Endothelial cell of umbilical vein (primary cell): ENCODE measurements around the gene OR10C1. TPM values are rescaled to one million over a fixed set of nuclear protein-coding genes. Genes with fewer than 3 reads are reported as not detected.

Experiments used
- BruUV-seq: library from RNA; stranded (reverse); fragments of 400-500 nt; replicated peaks from 2 replicates; lab custom pipeline; 2021; lab: Mats Ljungman, UMichigan
- CTCF ChIA-PET: fragments of 300-600, 350-600 bp; sonication (Branson Sonifier 250); formaldehyde crosslinking; loops from one replicate; lab custom pipeline; 2021; ENCODE audit warnings: antibody characterized with exemption, inconsistent platforms; lab: Charles Lee
- POLR2A ChIA-PET: fragments of 300-600, 350-600 bp; sonication (Branson Sonifier 250); formaldehyde crosslinking; loops from one replicate; lab custom pipeline; 2021; ENCODE audit warnings: antibody characterized with exemption, inconsistent platforms; lab: Charles Lee
- DNase-seq: peaks from one replicate; pipeline ENCODE4 v3.0.0-alpha.2; 2011; ENCODE audit warnings: low read depth, low spot score
- FAIRE-seq: peaks from 2 replicates; lab custom pipeline; 2011; peaks lifted over from hg19 to GRCh38; lab: Jason Lieb, UNC
- H2AFZ ChIP-seq: 2 replicates; pipeline ENCODE4 v1.6.0; 2012; ENCODE audit warnings: low read depth, low read length, control low read depth, inconsistent platforms
- H3K27ac ChIP-seq: 2 replicates; pipeline ENCODE4 v1.5.1; 2011; ENCODE audit warnings: low read depth, mild to moderate bottlenecking, control low read depth, low read length, moderate library complexity; ENCODE audit not compliant: insufficient read depth
- H3K27me3 ChIP-seq, 2 experiments: 2 replicates each; pipeline versions ENCODE4 v1.6.0 to v1.6.1; 2011; ENCODE audit warnings: low read length in 2 of 2, mixed read lengths in 1 of 2; ENCODE audit not compliant: control insufficient read depth in 2 of 2, insufficient read depth in 2 of 2
- H3K36me3 ChIP-seq, 2 experiments: 2 replicates in 1 of 2; 3 replicates in 1 of 2; pipeline ENCODE4 v1.5.1; 2011; ENCODE audit warnings: low read length in 2 of 2, mild to moderate bottlenecking in 1 of 2, moderate library complexity in 1 of 2; ENCODE audit not compliant: control insufficient read depth in 2 of 2, insufficient read depth in 2 of 2; ENCODE audit errors: extremely low read depth in 1 of 2
- H3K4me1 ChIP-seq: 3 replicates; pipeline ENCODE4 v1.5.1; 2011; ENCODE audit warnings: mild to moderate bottlenecking, low read length; ENCODE audit not compliant: control insufficient read depth, insufficient read depth; ENCODE audit errors: extremely low read depth
- H3K4me2 ChIP-seq: 2 replicates; pipeline ENCODE4 v1.6.1; 2011; ENCODE audit warnings: low read length, control low read depth, mixed read lengths; ENCODE audit not compliant: insufficient read depth
- H3K4me3 ChIP-seq, 3 experiments: fragments of 200-600 bp in 1 of 3; sonication (generic), shearing (Covaris generic) in 1 of 3; replicated peaks in 1 of 3; 2 replicates each; pipeline ENCODE4 v1.5.1; 2011 to 2016; ENCODE audit warnings: control low read depth in 3 of 3, low read length in 3 of 3, mild to moderate bottlenecking in 2 of 3, inconsistent platforms in 1 of 3, low read depth in 1 of 3, moderate library complexity in 1 of 3; ENCODE audit not compliant: insufficient read depth in 1 of 3
- H3K79me2 ChIP-seq: 2 replicates; pipeline ENCODE4 v1.6.0; 2012; ENCODE audit warnings: low read length, inconsistent platforms; ENCODE audit not compliant: control insufficient read depth, insufficient read depth
- H3K9ac ChIP-seq: replicated peaks from 2 replicates; pipeline ENCODE3; 2011; ENCODE audit warnings: low read length, control low read depth; ENCODE audit not compliant: insufficient read depth; ENCODE audit errors: extremely low read depth
- H3K9me1 ChIP-seq: replicated peaks from 3 replicates; pipeline ENCODE4 v1.6.0; 2011; ENCODE audit warnings: mild to moderate bottlenecking, low read length; ENCODE audit not compliant: control insufficient read depth, insufficient read depth; ENCODE audit errors: extremely low read depth
- H3K9me3 ChIP-seq: replicated peaks from 2 replicates; pipeline ENCODE4 v1.5.1; 2012; ENCODE audit warnings: low read length, inconsistent platforms; ENCODE audit not compliant: control insufficient read depth, insufficient read depth
- H4K20me1 ChIP-seq: replicated peaks from 2 replicates; pipeline ENCODE3; 2011; ENCODE audit warnings: mild to moderate bottlenecking, low read length; ENCODE audit not compliant: control insufficient read depth, insufficient read depth; ENCODE audit errors: extremely low read depth
- EZH2 ChIP-seq: IDR thresholded peaks from 2 replicates; pipeline ENCODE4 v1.6.1; 2012; ENCODE audit warnings: borderline replicate concordance, low read depth, mild to moderate bottlenecking, moderate library complexity, low read length, inconsistent platforms; ENCODE audit not compliant: severe bottlenecking
- FOS ChIP-seq: IDR thresholded peaks from 2 replicates; pipeline ENCODE4 v1.6.1; 2011; ENCODE audit warnings: mild to moderate bottlenecking, low read length, moderate library complexity, borderline replicate concordance; ENCODE audit not compliant: insufficient read depth
- GATA2 ChIP-seq: IDR thresholded peaks from 2 replicates; pipeline ENCODE4 v1.7.0; 2011; ENCODE audit warnings: low read depth, mild to moderate bottlenecking, moderate library complexity, mixed read lengths, low read length; ENCODE audit not compliant: insufficient read length, insufficient read depth
- JUN ChIP-seq: IDR thresholded peaks from 2 replicates; pipeline ENCODE4 v1.6.1; 2011; ENCODE audit warnings: borderline replicate concordance, low read depth; ENCODE audit not compliant: insufficient read length, insufficient read depth
- MYC ChIP-seq: IDR thresholded peaks from one replicate; pipeline ENCODE4 v1.6.1; 2011; ENCODE audit warnings: mild to moderate bottlenecking, low read depth, low read length
- POLR2A ChIP-seq: IDR thresholded peaks from 2 replicates; pipeline ENCODE4 v1.6.1; 2012; ENCODE audit warnings: low read depth, mild to moderate bottlenecking, control low read depth, low read length
- POLR2AphosphoS5 ChIP-seq: IDR thresholded peaks from 2 replicates; pipeline ENCODE4 v1.6.1; 2012; ENCODE audit warnings: low read depth, mild to moderate bottlenecking, control low read depth, low read length, moderate library complexity; ENCODE audit not compliant: insufficient read depth
- dilution Hi-C: fragments of 300-500 bp; cut with MboI; formaldehyde crosslinking; loops from one replicate; pipeline ENCODE4 v1.15.0; 2019; ENCODE audit warnings: low sequenced_read_pairs; ENCODE audit not compliant: extremely low pct_ligation_motif_present
- intact Hi-C: fragments of 100-400 bp; cut with micrococcal nuclease; formaldehyde crosslinking; loops from one replicate; pipeline ENCODE4 v1.10.0; 2022
- polyA plus RNA-seq, 4 experiments: library from polyadenylated mRNA; depleted of rRNA in 3 of 4; stranded (reverse) in 3 of 4; unstranded in 1 of 4; fragments of >200 nt; gene quantifications; 2 replicates each; pipeline versions ENCODE4 v1.2.1 to v1.2.3, GENCODE V29; 2011 to 2012; ENCODE audit warnings: missing spikeins in 1 of 4
- total RNA-seq: library from RNA; stranded (reverse); gene quantifications from 2 replicates; pipeline ENCODE4 v1.2.3, GENCODE V29; 2021
- TF ChIP-seq, protein P1 (sequence below): IDR thresholded peaks from 2 replicates; pipeline ENCODE4 v1.6.1; 2011; ENCODE audit not compliant: insufficient read depth, insufficient read length
- TF ChIP-seq, protein P2 (sequence below), 2 donors: IDR thresholded peaks; 1 replicate in 1 of 2; 2 replicates in 1 of 2; pipeline ENCODE4 v1.5.1; 2011; ENCODE audit warnings: low read length in 2 of 2, mild to moderate bottlenecking in 2 of 2, moderate library complexity in 2 of 2, control low read depth in 1 of 2, inconsistent platforms in 1 of 2, low read depth in 1 of 2; ENCODE audit not compliant: insufficient read depth in 1 of 2; ENCODE audit errors: extremely low read depth in 1 of 2

Gene OR10C1
- total and polyA plus RNA-seq, 2 donors (not counting 3 experiments of a cell fraction or from before 2014, with no cell fraction given) = not detected

DNA sequence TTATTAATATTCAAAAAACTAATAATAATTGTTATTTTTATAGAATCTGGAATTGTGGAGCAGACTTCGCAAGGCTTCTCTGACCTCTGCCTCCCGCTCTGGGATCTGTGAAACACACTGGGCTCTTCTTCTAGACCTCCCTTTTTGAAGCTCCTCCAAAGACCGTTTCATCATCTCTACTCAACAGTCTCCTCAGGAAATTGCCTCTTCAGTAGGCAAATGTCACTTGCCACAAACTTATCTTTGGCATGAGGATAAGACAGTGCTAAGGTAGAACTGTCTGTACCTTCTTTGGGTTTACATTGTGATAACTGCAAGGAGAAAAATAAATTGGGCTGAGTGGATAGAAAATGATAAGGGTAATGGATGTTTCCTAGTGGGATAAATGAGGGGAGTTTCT is 50.9 kb downstream of the OR10C1 start:
- Histone ChIP-seq H3K27ac (no peak overlapping the region), H3K4me3 (no peak overlapping the region), H3K9me3 (no peaks in the 10 kb centered on the region), H4K20me1 (no peaks in the 10 kb centered on the region), H2AFZ (no peak overlapping the region), H3K4me1 (no peaks in the 10 kb centered on the region), H3K36me3 (no peaks in the 10 kb centered on the region), H3K9me1 (no peaks in the 10 kb centered on the region), H3K4me2 (no peak overlapping the region), H3K79me2 (no peaks in the 10 kb centered on the region), H3K27me3 (no peaks in the 10 kb centered on the region), H3K9ac (no peak overlapping the region)
- DNase-seq (no peak), FAIRE-seq (no peak)
- BruUV-seq = no TSS peak
- TF ChIP-seq, protein P1, sequence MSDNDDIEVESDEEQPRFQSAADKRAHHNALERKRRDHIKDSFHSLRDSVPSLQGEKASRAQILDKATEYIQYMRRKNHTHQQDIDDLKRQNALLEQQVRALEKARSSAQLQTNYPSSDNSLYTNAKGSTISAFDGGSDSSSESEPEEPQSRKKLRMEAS = no peak
- TF ChIP-seq MYC (no peak), FOS (no peak), GATA2 (no peak), EZH2 (no peak), POLR2AphosphoS5 (no peak), POLR2A (no peak), JUN (no peak)
- TF ChIP-seq, protein P2, sequence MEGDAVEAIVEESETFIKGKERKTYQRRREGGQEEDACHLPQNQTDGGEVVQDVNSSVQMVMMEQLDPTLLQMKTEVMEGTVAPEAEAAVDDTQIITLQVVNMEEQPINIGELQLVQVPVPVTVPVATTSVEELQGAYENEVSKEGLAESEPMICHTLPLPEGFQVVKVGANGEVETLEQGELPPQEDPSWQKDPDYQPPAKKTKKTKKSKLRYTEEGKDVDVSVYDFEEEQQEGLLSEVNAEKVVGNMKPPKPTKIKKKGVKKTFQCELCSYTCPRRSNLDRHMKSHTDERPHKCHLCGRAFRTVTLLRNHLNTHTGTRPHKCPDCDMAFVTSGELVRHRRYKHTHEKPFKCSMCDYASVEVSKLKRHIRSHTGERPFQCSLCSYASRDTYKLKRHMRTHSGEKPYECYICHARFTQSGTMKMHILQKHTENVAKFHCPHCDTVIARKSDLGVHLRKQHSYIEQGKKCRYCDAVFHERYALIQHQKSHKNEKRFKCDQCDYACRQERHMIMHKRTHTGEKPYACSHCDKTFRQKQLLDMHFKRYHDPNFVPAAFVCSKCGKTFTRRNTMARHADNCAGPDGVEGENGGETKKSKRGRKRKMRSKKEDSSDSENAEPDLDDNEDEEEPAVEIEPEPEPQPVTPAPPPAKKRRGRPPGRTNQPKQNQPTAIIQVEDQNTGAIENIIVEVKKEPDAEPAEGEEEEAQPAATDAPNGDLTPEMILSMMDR (IDR thresholded peaks at IDR 0.05; ENCODE audit: extremely low read depth in 1 of 2, insufficient read depth in 1 of 2, low read depth in 1 of 2, low read length in 2 of 2) = no peak
- intact Hi-C loops (no loop called here), dilution Hi-C loops (no loop called here)
- POLR2A ChIA-PET = no interaction called here
- CTCF ChIA-PET = no interaction called here
